Astrocyte of the cerebellum (primary cell): ENCODE results near the gene PTPRM.

ENCODE experiments used
- DNase-seq: peaks from one replicate; pipeline ENCODE4 v3.0.0-alpha.2; 2011; ENCODE audit warnings: low read depth
- H3K4me3 ChIP-seq: 2 replicates; pipeline ENCODE4 v1.5.1; 2011; ENCODE audit warnings: mild to moderate bottlenecking, low read depth, low read length, moderate library complexity
- CTCF ChIP-seq: IDR thresholded peaks from 2 replicates; pipeline ENCODE4 v1.5.1; 2012; ENCODE audit warnings: low read length, low read depth, moderate library complexity, mild to moderate bottlenecking; ENCODE audit errors: missing control alignments
- in situ Hi-C: cut with HindIII; loops from 2 replicates; pipeline ENCODE4 v1.10.0; 2017; ENCODE audit warnings: low sequenced_read_pairs

The PTPRM gene

DNA sequence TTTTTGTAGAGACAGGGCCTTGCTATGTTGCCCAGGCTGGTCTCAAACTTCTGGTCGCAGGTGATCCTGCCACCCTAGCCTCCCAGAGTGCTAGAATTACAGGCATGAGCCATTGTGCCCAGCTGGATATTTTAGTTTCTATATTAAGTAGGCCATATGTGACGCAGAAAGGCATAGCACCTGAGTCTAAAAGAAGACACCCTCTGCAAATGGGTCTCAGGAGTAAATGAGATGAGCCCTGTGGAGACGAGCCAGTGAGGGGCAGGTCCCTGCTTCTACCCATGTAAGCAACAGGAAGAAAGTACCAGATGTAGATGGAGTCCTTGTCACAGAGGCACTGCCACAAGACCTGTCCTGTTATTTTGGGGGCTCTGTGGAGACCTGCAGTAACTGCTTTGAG, 322.4 kb downstream of the PTPRM start:
- no peak for TF ChIP-seq CTCF
- no peak for DNase-seq
- in situ Hi-C loops = no loop called here
- no peak overlapping the region for H3K4me3 ChIP-seq

DNA sequence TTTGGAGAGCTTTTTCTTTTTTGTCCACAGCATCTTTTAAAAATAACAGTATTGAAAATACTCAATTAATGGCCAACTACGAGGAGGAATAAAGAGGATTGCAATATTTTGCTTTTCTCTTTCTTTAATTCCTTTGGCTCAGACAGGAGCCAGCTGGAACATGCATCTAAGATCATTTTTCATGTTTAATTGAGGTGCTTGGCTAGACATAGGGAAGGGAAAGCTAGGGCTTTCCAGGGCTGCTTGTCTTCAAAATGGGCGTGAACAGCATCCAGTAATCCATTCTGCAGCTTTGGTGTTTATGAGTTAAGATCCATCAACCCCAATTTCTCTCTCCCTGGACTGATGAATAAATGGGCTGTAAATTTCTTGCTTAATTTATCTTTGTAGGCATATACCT, 323.0 kb downstream of the PTPRM start:
- no peak for DNase-seq
- no peak for TF ChIP-seq CTCF
- in situ Hi-C loops = no loop called here
- H3K4me3 ChIP-seq = no peak overlapping the region

DNA sequence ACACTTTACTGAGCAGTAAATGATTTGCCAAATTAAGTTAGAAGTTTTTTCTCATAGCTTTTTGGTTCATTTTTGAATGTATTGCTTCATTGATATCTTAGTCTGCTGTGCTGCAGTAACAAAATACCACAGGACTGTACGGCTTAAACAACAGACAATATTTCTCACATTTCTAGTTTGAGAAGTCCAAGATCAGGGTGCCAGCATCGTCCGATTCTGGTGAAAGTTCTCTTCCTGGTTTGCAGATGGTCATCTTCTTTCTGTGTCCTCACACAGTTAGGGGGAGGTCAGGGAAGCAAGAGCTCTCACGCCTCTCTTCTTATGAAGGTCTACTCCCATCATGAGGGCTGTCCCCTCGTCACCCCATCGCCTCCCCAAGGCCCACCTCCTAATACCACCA, 325.4 kb downstream of the PTPRM start:
- in situ Hi-C loops = no loop called here
- no peak for TF ChIP-seq CTCF
- DNase-seq = no peak
- no peak overlapping the region for H3K4me3 ChIP-seq

DNA sequence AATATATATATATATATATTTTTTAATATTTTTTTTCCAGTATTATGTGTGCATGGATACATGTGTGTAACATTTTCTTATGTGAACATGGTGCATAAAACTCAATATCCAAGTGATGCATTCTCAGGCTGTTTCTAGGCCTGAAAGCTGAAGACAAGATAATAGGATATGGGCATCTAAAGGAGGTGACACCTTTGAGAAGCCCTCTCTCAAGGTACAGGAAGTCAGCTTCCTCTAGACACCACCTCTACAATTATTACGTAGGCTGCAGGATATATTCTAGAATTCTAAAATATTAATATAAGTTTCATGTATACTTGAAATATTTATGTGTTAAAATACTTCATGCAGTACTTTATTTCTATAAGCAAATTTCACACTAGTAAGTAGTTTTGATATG, 327.5 kb downstream of the PTPRM start:
- H3K4me3 ChIP-seq = no peak overlapping the region
- DNase-seq = no peak
- no peak for TF ChIP-seq CTCF
- in situ Hi-C loops = no loop called here

DNA sequence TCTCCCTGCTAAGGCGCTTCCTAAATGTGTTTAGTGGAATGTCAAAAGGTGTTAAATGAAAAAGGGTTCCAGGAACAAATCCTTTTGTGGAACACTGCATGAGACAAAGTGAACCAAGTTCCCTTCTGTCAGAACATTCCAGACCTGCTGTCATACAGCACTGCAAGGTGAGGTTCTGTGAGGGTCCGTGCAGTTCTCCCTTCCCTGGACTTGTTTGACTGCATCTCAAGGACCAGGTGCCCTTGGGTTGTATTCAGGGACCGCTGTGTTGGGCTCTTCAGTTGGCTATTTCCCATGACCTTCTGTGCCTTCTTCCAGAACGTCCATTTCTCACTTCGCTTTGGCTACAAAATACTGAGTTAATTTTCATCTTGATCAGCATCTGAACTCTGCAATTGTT, 328.2 kb downstream of the PTPRM start:
- TF ChIP-seq CTCF = no peak
- H3K4me3 ChIP-seq = no peak overlapping the region
- in situ Hi-C loops = no loop called here
- no peak for DNase-seq

GRCh38 chr18:7896161-7896560, 329.0 kb downstream of the PTPRM start:
- no peak for TF ChIP-seq CTCF
- DNase-seq = no peak
- H3K4me3 ChIP-seq = no peak overlapping the region
- in situ Hi-C loops = no loop called here
